Mesenchymal stem cell (in vitro differentiated cells and primary cell): ENCODE measurements around the gene CHURC1.
A peak's percentile ranks its signal among the peaks of the same experiment; 100 is the strongest.

Experiments used
- DNase-seq: peaks from one replicate; pipeline ENCODE4 v3.0.0-alpha.2; 2013
- H2AFZ ChIP-seq: one replicate; pipeline ENCODE4 v1.6.1; 2013; ENCODE audit warnings: low read depth, mild to moderate bottlenecking, control low read depth, inconsistent platforms, low read length, moderate library complexity
- H2AK5ac ChIP-seq: 2 replicates; pipeline ENCODE4 v1.6.1; 2013; ENCODE audit warnings: low read length, moderate library complexity, mild to moderate bottlenecking, inconsistent platforms; ENCODE audit not compliant: severe bottlenecking
- H2BK120ac ChIP-seq: one replicate; pipeline ENCODE4 v1.6.1; 2013; ENCODE audit warnings: low read depth, mild to moderate bottlenecking, inconsistent platforms, low read length, moderate library complexity
- H2BK12ac ChIP-seq, 2 experiments: one replicate each; pipeline ENCODE4 v1.6.1; 2013; ENCODE audit warnings: inconsistent platforms in 2 of 2, low read length in 2 of 2, mild to moderate bottlenecking in 2 of 2, moderate library complexity in 2 of 2, control low read depth in 1 of 2
- H2BK15ac ChIP-seq: one replicate; pipeline ENCODE4 v1.6.1; 2013; ENCODE audit warnings: mild to moderate bottlenecking, low read depth, inconsistent platforms; ENCODE audit not compliant: poor library complexity, severe bottlenecking
- H2BK5ac ChIP-seq: 2 replicates; pipeline ENCODE4 v1.6.1; 2013; ENCODE audit warnings: low read depth, mild to moderate bottlenecking, low read length, control low read depth, inconsistent platforms; ENCODE audit not compliant: poor library complexity, severe bottlenecking
- H3K14ac ChIP-seq, 2 experiments: one replicate each; pipeline ENCODE4 v1.6.1; 2013; ENCODE audit warnings: inconsistent platforms in 2 of 2, low read length in 2 of 2, control low read depth in 1 of 2, mild to moderate bottlenecking in 1 of 2, moderate library complexity in 1 of 2
- H3K18ac ChIP-seq, 2 experiments: one replicate each; pipeline ENCODE4 v1.6.1; 2013; ENCODE audit warnings: inconsistent platforms in 2 of 2, low read length in 2 of 2, control low read depth in 1 of 2, low read depth in 1 of 2, mild to moderate bottlenecking in 1 of 2
- H3K23ac ChIP-seq, 2 experiments: one replicate each; pipeline ENCODE4 v1.6.1; 2013; ENCODE audit warnings: inconsistent platforms in 2 of 2, low read length in 2 of 2, mild to moderate bottlenecking in 2 of 2, moderate library complexity in 2 of 2, control low read depth in 1 of 2
- H3K27ac ChIP-seq: 2 replicates; pipeline ENCODE4 v1.5.1; 2013; ENCODE audit warnings: mild to moderate bottlenecking, moderate library complexity, low read length, control low read depth, inconsistent platforms; ENCODE audit not compliant: poor library complexity, severe bottlenecking
- H3K27me3 ChIP-seq, 2 experiments: 2 replicates each; pipeline versions ENCODE4 v1.6.1 to v1.7.0; 2013; ENCODE audit warnings: low read length in 2 of 2, mild to moderate bottlenecking in 2 of 2, moderate library complexity in 2 of 2, control low read depth in 1 of 2, inconsistent platforms in 1 of 2; ENCODE audit not compliant: control insufficient read depth in 1 of 2, insufficient read depth in 1 of 2
- H3K36me3 ChIP-seq, 2 experiments: 2 replicates each; pipeline versions ENCODE4 v1.6.1 to v1.7.0; 2013; ENCODE audit warnings: low read length in 2 of 2, control low read depth in 1 of 2, inconsistent platforms in 1 of 2, low read depth in 1 of 2, mild to moderate bottlenecking in 1 of 2; ENCODE audit not compliant: insufficient read depth in 2 of 2, control insufficient read depth in 1 of 2
- H3K4ac ChIP-seq, 2 experiments: one replicate each; pipeline ENCODE4 v1.6.1; 2013; ENCODE audit warnings: inconsistent platforms in 2 of 2, low read length in 2 of 2, mild to moderate bottlenecking in 2 of 2, moderate library complexity in 2 of 2, control low read depth in 1 of 2, low read depth in 1 of 2
- H3K4me1 ChIP-seq: 2 replicates; pipeline ENCODE4 v1.6.1; 2013; ENCODE audit warnings: low read depth, low read length, control low read depth; ENCODE audit not compliant: control insufficient read depth, insufficient read depth
- H3K4me2 ChIP-seq: 2 replicates; pipeline ENCODE4 v1.6.1; 2013; ENCODE audit warnings: low read length, mild to moderate bottlenecking, inconsistent platforms; ENCODE audit not compliant: poor library complexity, severe bottlenecking
- H3K4me3 ChIP-seq, 2 experiments: 2 replicates each; pipeline versions ENCODE4 v1.5.1 to v1.7.0; 2013; ENCODE audit warnings: low read length in 2 of 2, mild to moderate bottlenecking in 2 of 2, control low read depth in 1 of 2, low read depth in 1 of 2; ENCODE audit not compliant: insufficient read depth in 1 of 2
- H3K79me1 ChIP-seq: replicated peaks from 2 replicates; pipeline ENCODE4 v1.6.1; 2013; ENCODE audit warnings: mild to moderate bottlenecking, control low read depth, low read length, inconsistent platforms; ENCODE audit not compliant: poor library complexity, severe bottlenecking
- H3K9ac ChIP-seq: 2 replicates; pipeline ENCODE4 v1.7.0; 2013; ENCODE audit warnings: mild to moderate bottlenecking, low read length, moderate library complexity
- H3K9me3 ChIP-seq: 2 replicates; pipeline ENCODE4 v1.7.0; 2013; ENCODE audit warnings: mild to moderate bottlenecking, low read length; ENCODE audit not compliant: control insufficient read depth
- H4K8ac ChIP-seq: one replicate; pipeline ENCODE4 v1.6.1; 2013; ENCODE audit warnings: inconsistent platforms, mild to moderate bottlenecking, low read length, moderate library complexity
- H4K91ac ChIP-seq: one replicate; pipeline ENCODE4 v1.6.1; 2013; ENCODE audit warnings: mild to moderate bottlenecking, low read length, inconsistent platforms
- WGBS: methylation state at CpG from one replicate; pipeline ENCODE4 v1.1.7; 2013; ENCODE audit warnings: mixed read lengths; 5-methylcytosine and 5-hydroxymethylcytosine counted together

CHURC1 gene

DNA sequence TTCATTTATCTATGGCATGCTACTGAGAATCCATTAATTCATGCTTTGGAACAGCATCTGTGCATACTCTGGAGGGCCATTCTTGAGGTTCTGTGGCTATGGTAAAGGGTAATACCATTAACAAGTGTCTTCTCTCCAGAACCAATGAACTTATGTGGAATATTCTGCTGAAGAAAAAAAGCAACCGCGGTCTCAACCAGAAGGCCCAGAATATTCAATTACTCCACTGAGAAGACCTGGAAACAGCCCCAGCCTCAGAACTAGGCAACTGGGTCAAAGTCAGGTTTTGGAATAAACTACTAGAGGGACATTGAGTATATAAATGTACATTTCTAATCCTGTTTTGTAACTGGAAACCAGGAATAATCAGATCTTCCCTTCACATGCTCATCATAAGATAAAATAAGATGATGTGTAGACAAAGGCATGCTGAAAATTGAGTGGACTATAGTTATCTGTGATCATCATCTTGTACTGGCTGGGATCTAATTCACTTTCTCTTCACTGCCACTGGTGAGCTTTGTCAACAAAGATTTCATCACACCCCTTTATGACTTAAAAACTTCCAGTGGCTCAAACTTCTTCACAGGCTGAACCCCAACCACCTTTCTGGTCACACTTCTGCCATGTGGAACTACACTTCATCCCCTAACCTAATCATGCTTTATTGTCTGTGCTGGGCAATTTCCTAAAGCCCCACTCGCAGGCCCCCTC, 40.6 kb upstream of the CHURC1 start:
- no peak overlapping the region for H2BK12ac ChIP-seq
- H3K27ac ChIP-seq, result no peak overlapping the region
- 57% methylated on average over 3 of the region's 3 CpGs for WGBS
- H2BK15ac ChIP-seq, result no peak overlapping the region
- no peak overlapping the region for H4K8ac ChIP-seq
- H3K4me1 ChIP-seq, result no peaks in the 10 kb centered on the region
- no peak overlapping the region for H4K91ac ChIP-seq
- no peak overlapping the region for H2AK5ac ChIP-seq
- no peak overlapping the region for H2BK120ac ChIP-seq
- DNase-seq, result peak; percentile 12
- H3K9me3 ChIP-seq, result peaks cover 9% of the 10 kb centered on the region
- H3K14ac ChIP-seq, result no peak overlapping the region
- H3K23ac ChIP-seq, result no peak overlapping the region
- peaks cover 38 to 59% of the 10 kb centered on the region in 2 experiments for H3K27me3 ChIP-seq
- no peak overlapping the region for H3K9ac ChIP-seq
- no peaks in the 10 kb centered on the region for H3K36me3 ChIP-seq
- no peak overlapping the region for H2AFZ ChIP-seq
- H3K79me1 ChIP-seq, result no peaks in the 10 kb centered on the region
- H3K4ac ChIP-seq, result no peak overlapping the region
- no peak overlapping the region for H3K18ac ChIP-seq
- no peak overlapping the region for H2BK5ac ChIP-seq
- no peak overlapping the region for H3K4me3 ChIP-seq
- no peak overlapping the region for H3K4me2 ChIP-seq

DNA sequence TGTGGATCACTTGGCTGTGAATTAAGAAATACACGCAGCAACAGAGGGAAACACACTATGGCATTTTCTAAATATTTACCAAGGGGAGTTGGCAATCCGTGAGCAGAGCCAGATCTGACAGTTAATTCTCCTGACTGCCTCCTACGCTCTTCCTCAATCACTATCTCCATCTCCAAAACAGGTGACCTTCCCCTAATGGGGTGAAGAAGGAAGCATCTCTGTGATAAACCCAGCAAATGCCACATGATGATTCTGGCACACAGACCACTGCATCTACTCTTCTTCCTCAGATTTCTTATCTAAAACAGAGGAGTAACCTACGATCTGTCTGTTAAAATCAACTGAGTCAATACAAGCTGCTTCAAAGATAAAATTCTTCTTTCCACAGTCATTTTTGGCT, 38.9 kb upstream of the CHURC1 start:
- Histone ChIP-seq H3K9ac (no peak overlapping the region), H2AK5ac (no peak overlapping the region)
- 76% methylated on average over 4 of the region's 4 CpGs for WGBS

DNA sequence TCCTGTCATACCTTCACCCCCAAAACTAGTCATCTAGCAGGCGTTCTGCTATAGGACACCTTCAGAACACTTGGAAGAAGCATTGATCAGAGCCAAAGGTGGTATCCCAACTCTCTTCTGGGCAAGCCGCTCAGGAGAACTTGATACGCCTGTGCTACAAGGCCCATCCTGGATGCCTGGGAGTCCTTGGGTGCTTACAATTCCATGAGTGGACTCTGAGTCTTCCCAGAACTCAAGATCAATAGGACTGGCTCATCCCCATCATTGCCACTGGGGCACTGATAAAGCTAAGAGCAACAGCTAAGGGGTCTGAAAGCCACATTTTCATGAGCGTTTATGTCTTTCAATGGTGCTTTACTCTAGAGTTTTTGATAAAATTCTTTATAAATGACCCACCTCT, 36.4 kb upstream of the CHURC1 start:
- no peak overlapping the region for H3K27ac ChIP-seq
- no peak overlapping the region for H3K14ac ChIP-seq
- H3K23ac ChIP-seq, result no peak overlapping the region
- H3K4me1 ChIP-seq, result peaks cover 17% of the 10 kb centered on the region
- H3K27me3 ChIP-seq, result peaks cover 66 to 76% of the 10 kb centered on the region in 2 experiments
- no peak overlapping the region for H2BK15ac ChIP-seq
- H2AFZ ChIP-seq, result no peak overlapping the region
- H3K18ac ChIP-seq, result no peak overlapping the region
- no peaks in the 10 kb centered on the region for H3K79me1 ChIP-seq
- no peak overlapping the region for H2BK120ac ChIP-seq
- H2AK5ac ChIP-seq, result no peak overlapping the region
- peaks cover under 1% of the 10 kb centered on the region for H3K9me3 ChIP-seq
- no peak for DNase-seq
- H3K9ac ChIP-seq, result no peak overlapping the region
- WGBS, result 84% methylated on average over 3 of the region's 4 CpGs
- no peak overlapping the region for H3K4me3 ChIP-seq
- H2BK5ac ChIP-seq, result no peak overlapping the region
- no peak overlapping the region for H2BK12ac ChIP-seq
- no peak overlapping the region for H4K91ac ChIP-seq
- no peak overlapping the region for H4K8ac ChIP-seq
- no peak overlapping the region for H3K4ac ChIP-seq
- H3K4me2 ChIP-seq, result no peak overlapping the region
- no peaks in the 10 kb centered on the region for H3K36me3 ChIP-seq

More for the DNA sequence above, 38.9 kb upstream of the CHURC1 start:
- Histone ChIP-seq H2BK15ac (no peak overlapping the region), H4K91ac (no peak overlapping the region), H3K4ac (no peak overlapping the region), H4K8ac (no peak overlapping the region), H3K27me3 (peaks cover 46 to 61% of the 10 kb centered on the region in 2 experiments), H3K4me2 (no peak overlapping the region), H3K23ac (no peak overlapping the region), H3K27ac (no peak overlapping the region), H2BK12ac (no peak overlapping the region), H2AFZ (no peak overlapping the region), H3K79me1 (no peaks in the 10 kb centered on the region), H3K36me3 (no peaks in the 10 kb centered on the region), H3K4me3 (no peak overlapping the region), H3K18ac (no peak overlapping the region), H2BK5ac (no peak overlapping the region), H2BK120ac (no peak overlapping the region), H3K14ac (no peak overlapping the region), H3K9me3 (peaks cover 9% of the 10 kb centered on the region), H3K4me1 (peaks cover 14% of the 10 kb centered on the region)
- no peak for DNase-seq

DNA sequence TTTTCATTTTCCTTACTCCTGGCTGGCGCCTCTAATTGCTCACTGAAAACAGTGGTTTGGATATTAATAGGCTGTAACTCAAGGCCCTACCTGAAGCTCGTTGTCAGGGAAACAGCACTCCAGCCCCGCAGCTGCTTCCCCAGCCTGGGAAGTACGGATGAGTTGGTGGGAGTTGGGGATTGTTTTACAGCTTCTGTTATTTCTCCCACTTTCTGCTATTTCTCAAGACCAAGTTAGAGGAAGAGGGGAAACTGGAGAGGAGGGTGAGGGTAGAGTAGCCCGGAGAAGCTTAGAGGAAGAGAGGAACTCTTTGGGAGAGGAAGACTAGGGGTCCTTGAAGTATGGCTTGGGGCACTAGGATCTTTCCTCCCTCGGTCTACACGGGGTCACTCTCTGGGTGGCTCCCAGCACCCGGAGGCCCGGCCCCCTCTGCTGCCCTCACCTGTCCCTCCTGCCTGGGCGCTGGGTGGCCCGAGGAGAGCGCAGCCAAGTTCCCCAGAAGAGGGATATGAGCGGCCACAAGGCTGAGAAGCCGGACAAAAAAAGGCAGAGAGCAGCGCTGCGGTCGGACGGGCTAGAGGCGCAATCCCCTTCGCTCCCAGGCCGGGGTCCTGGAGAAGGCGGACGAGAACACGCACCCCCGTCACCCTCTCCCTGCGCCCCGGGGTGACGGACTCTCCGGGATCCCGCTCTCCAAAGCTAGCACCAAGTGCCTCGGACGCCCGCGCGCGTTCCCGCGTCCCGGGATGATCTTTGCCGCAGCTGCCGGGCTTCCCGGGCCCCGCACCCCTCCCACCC, 35.2 kb upstream of the CHURC1 start:
- DNase-seq, result peak; percentile 8
- Histone ChIP-seq H2AFZ (no peak overlapping the region), H2AK5ac (no peak overlapping the region), H3K4me2 (peak overlapping the region; percentile 100), H3K9ac (no peak overlapping the region), H3K18ac (no peak overlapping the region), H3K4ac (no peak overlapping the region), H2BK5ac (no peak overlapping the region), H3K4me3 (peak overlapping the region in 1 of 2 experiments; percentile 42), H3K36me3 (no peaks in the 10 kb centered on the region), H3K27me3 (peaks cover 71 to 87% of the 10 kb centered on the region in 2 experiments), H2BK15ac (no peak overlapping the region), H4K91ac (no peak overlapping the region), H3K27ac (no peak overlapping the region), H3K23ac (no peak overlapping the region), H3K4me1 (peaks cover 17% of the 10 kb centered on the region), H3K14ac (no peak overlapping the region), H4K8ac (no peak overlapping the region), H2BK120ac (no peak overlapping the region), H2BK12ac (no peak overlapping the region), H3K9me3 (no peaks in the 10 kb centered on the region), H3K79me1 (no peaks in the 10 kb centered on the region)
- WGBS, result 4% methylated on average over 36 of the region's 43 CpGs
